DND-41 (cell line): ENCODE data around the gene TEAD1.

Experiments
- CTCF ChIP-seq: IDR thresholded peaks from 2 replicates; pipeline ENCODE4 v1.5.1; 2012; ENCODE audit warnings: borderline replicate concordance, low read length, moderate library complexity, mild to moderate bottlenecking; ENCODE audit not compliant: poor library complexity, severe bottlenecking; ENCODE audit errors: extremely low read depth
- EZH2 ChIP-seq: IDR thresholded peaks from 3 replicates; pipeline ENCODE4 v1.6.1; 2012; ENCODE audit warnings: borderline replicate concordance, low read depth, mild to moderate bottlenecking, moderate library complexity, low read length, inconsistent platforms; ENCODE audit not compliant: severe bottlenecking

- TF ChIP-seq EZH2 (no peak), CTCF (no peak)
Observed at GRCh38 chr11:12695221-12695794, 21.1 kb downstream of the TEAD1 start.
